B cell (primary cell): ENCODE results near the gene OR10A3. TPM values are rescaled to one million over a fixed set of nuclear protein-coding genes. Genes with fewer than 3 reads are reported as not detected.

Source experiments
- ATAC-seq: fragments of 200-7000 bp; cut with Tn5 transposase; one replicate; pipeline ENCODE4 v1.10.0; 2021; ENCODE audit warnings: low read depth, mild to moderate bottlenecking, moderate number of reproducible peaks, moderate library complexity
- CTCF ChIA-PET: fragments of 350-600 bp; sonication (Branson Sonifier 250); formaldehyde crosslinking; loops from one replicate; lab custom pipeline; 2021; ENCODE audit warnings: antibody characterized with exemption, inconsistent platforms; lab: Charles Lee
- POLR2A ChIA-PET: fragments of 350-600 bp; sonication (Branson Sonifier 250); formaldehyde crosslinking; loops from one replicate; lab custom pipeline; 2021; ENCODE audit warnings: antibody characterized with exemption; lab: Charles Lee
- DNase-seq: peaks from one replicate; pipeline ENCODE4 v3.0.0; 2013
- H2AFZ ChIP-seq: 2 replicates; pipeline ENCODE4 v1.6.1; 2012; ENCODE audit warnings: mild to moderate bottlenecking, low read depth, low read length; ENCODE audit not compliant: insufficient read depth, poor library complexity, severe bottlenecking
- H3K27ac ChIP-seq, 2 donors: 1 replicate in 1 of 2; 2 replicates in 1 of 2; pipeline ENCODE4 v1.5.1; 2012 to 2013; ENCODE audit warnings: low read length in 2 of 2, mild to moderate bottlenecking in 2 of 2, moderate library complexity in 1 of 2
- H3K27me3 ChIP-seq, 4 experiments: fragments of 200-600 bp in 1 of 4; sonication (generic) in 1 of 4; replicated peaks in 1 of 4; 1 replicate in 2 of 4; 2 replicates in 2 of 4; pipeline versions ENCODE4 v1.6.1 to v1.7.0; 2013 to 2016; ENCODE audit warnings: low read length in 3 of 4, mild to moderate bottlenecking in 2 of 4, mixed read lengths in 1 of 4, moderate library complexity in 1 of 4; ENCODE audit not compliant: insufficient read depth in 4 of 4, control insufficient read depth in 3 of 4; ENCODE audit errors: control extremely low read depth in 1 of 4
- H3K36me3 ChIP-seq, 2 experiments: replicated peaks in 1 of 2; 1 replicate in 1 of 2; 2 replicates in 1 of 2; pipeline versions ENCODE4 v1.6.1 to v1.7.1; 2013; ENCODE audit warnings: low read length in 1 of 2; ENCODE audit not compliant: insufficient read depth in 2 of 2, control insufficient read depth in 1 of 2; ENCODE audit errors: control extremely low read depth in 1 of 2, extremely low read depth in 1 of 2
- H3K4me1 ChIP-seq, 2 donors: fragments of 200-600 bp in 1 of 2; sonication (generic) in 1 of 2; 1 replicate in 1 of 2; 2 replicates in 1 of 2; pipeline versions ENCODE4 v1.5.1 to v1.6.1; 2013 to 2017; ENCODE audit warnings: low read length in 2 of 2; ENCODE audit not compliant: control insufficient read depth in 2 of 2, insufficient read depth in 2 of 2
- H3K4me2 ChIP-seq: replicated peaks from 2 replicates; pipeline ENCODE3; 2012; ENCODE audit warnings: mild to moderate bottlenecking, low read depth, low read length; ENCODE audit not compliant: poor library complexity, severe bottlenecking
- H3K4me3 ChIP-seq, 5 experiments: fragments of 200-600 bp in 1 of 5; sonication (generic) in 1 of 5; 1 replicate in 3 of 5; 2 replicates in 2 of 5; pipeline versions ENCODE4 v1.5.1 to v1.7.0; 2011 to 2016; ENCODE audit warnings: low read length in 4 of 5, mild to moderate bottlenecking in 4 of 5, low read depth in 2 of 5, control low read depth in 1 of 5, moderate library complexity in 1 of 5; ENCODE audit not compliant: insufficient read depth in 1 of 5; ENCODE audit errors: control extremely low read depth in 1 of 5, extremely low read depth in 1 of 5
- H3K79me2 ChIP-seq: fragments of 200-600 bp; sonication (generic); one replicate; pipeline ENCODE4 v1.6.0; 2016; ENCODE audit warnings: low read length; ENCODE audit not compliant: control insufficient read depth, insufficient read depth
- H3K9ac ChIP-seq: fragments of 200-600 bp; sonication (generic); 2 replicates; pipeline ENCODE4 v1.6.1; 2017; ENCODE audit warnings: mild to moderate bottlenecking, low read length, moderate library complexity
- H3K9me3 ChIP-seq, 3 donors: one replicate each; pipeline versions ENCODE4 v1.6.1 to v1.7.1; 2013; ENCODE audit warnings: low read length in 2 of 3; ENCODE audit not compliant: control insufficient read depth in 2 of 3, insufficient read depth in 1 of 3; ENCODE audit errors: control extremely low read depth in 1 of 3
- H4K20me1 ChIP-seq: 2 replicates; pipeline ENCODE4 v1.6.0; 2012; ENCODE audit warnings: mild to moderate bottlenecking, low read length; ENCODE audit not compliant: insufficient read depth, control insufficient read depth, poor library complexity, severe bottlenecking
- H3K27ac Mint-ChIP-seq: one replicate; pipeline ENCODE4 v1.8.0; 2021; ENCODE audit warnings: mixed read lengths
- H3K27me3 Mint-ChIP-seq: one replicate; pipeline ENCODE4 v1.8.0; 2021; ENCODE audit warnings: mixed read lengths
- H3K4me1 Mint-ChIP-seq: one replicate; pipeline ENCODE4 v1.8.0; 2021; ENCODE audit warnings: mixed read lengths
- H3K4me3 Mint-ChIP-seq: one replicate; pipeline ENCODE4 v1.8.0; 2021; ENCODE audit warnings: mixed read lengths
- H3K9me3 Mint-ChIP-seq: one replicate; pipeline ENCODE4 v1.8.0; 2022; ENCODE audit warnings: mixed read lengths; ENCODE audit not compliant: insufficient read depth
- EZH2 ChIP-seq: IDR thresholded peaks from 2 replicates; pipeline ENCODE4 v1.6.1; 2012; ENCODE audit warnings: borderline replicate concordance, low read depth, mild to moderate bottlenecking, moderate library complexity, low read length; ENCODE audit not compliant: insufficient read depth, poor library complexity, severe bottlenecking
- WGBS: methylation state at CpG from one replicate; pipeline ENCODE4 v1.1.5; 2013; ENCODE audit warnings: missing lambda C conversion rate; ENCODE audit not compliant: insufficient coverage; 5-methylcytosine and 5-hydroxymethylcytosine counted together
- intact Hi-C: fragments of 100-400 bp; cut with micrococcal nuclease; formaldehyde crosslinking; loops from one replicate; pipeline ENCODE4 v1.10.0; 2022
- polyA plus RNA-seq: library from polyadenylated mRNA; depleted of rRNA; stranded (reverse); fragments of >200 nt; gene quantifications from 2 replicates; pipeline ENCODE4 v1.2.3, GENCODE V29; 2012
- total RNA-seq, 2 donors: library from RNA; stranded (reverse); fragments of 120-200 nt in 1 of 2; gene quantifications; 1 replicate in 1 of 2; 2 replicates in 1 of 2; pipeline versions ENCODE4 v1.2.3 to v1.2.4, GENCODE V29; 2013 to 2022
- TF ChIP-seq, protein P1 (sequence below): fragments of 200-600 bp; IDR thresholded peaks from one replicate; pipeline ENCODE4 v1.8.0; 2022; ENCODE audit warnings: antibody characterized with exemption, mild to moderate bottlenecking

OR10A3 gene
- total and polyA plus RNA-seq, 2 donors (not counting 1 experiment from before 2014, with no cell fraction given): not detected

- no peaks in the 10 kb centered on the region for H3K27me3 ChIP-seq
- WGBS: 17% methylated on average over 1 of the region's 2 CpGs
- H3K9me3 Mint-ChIP-seq: no peaks in the 10 kb centered on the region
- H3K27me3 Mint-ChIP-seq: peaks cover 4% of the 10 kb centered on the region
- H3K4me1 ChIP-seq: peaks cover 20 to 25% of the 10 kb centered on the region in 2 donors
- no peak for TF ChIP-seq EZH2
- TF ChIP-seq, protein P1, sequence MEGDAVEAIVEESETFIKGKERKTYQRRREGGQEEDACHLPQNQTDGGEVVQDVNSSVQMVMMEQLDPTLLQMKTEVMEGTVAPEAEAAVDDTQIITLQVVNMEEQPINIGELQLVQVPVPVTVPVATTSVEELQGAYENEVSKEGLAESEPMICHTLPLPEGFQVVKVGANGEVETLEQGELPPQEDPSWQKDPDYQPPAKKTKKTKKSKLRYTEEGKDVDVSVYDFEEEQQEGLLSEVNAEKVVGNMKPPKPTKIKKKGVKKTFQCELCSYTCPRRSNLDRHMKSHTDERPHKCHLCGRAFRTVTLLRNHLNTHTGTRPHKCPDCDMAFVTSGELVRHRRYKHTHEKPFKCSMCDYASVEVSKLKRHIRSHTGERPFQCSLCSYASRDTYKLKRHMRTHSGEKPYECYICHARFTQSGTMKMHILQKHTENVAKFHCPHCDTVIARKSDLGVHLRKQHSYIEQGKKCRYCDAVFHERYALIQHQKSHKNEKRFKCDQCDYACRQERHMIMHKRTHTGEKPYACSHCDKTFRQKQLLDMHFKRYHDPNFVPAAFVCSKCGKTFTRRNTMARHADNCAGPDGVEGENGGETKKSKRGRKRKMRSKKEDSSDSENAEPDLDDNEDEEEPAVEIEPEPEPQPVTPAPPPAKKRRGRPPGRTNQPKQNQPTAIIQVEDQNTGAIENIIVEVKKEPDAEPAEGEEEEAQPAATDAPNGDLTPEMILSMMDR: peak; percentile 75
- ChIA-PET CTCF (interaction anchor here (1.6 to 2.0 kb wide), 3 partner anchors 18 to 206 kb away, joined by 3 to 15 read pairs (median 5); partner anchors contain the start of gene EIF3F), POLR2A (no interaction called here)
- no peak overlapping the region for H3K4me3 Mint-ChIP-seq
- no peak overlapping the region for H3K4me3 ChIP-seq
- H3K4me2 ChIP-seq: peak overlapping the region; percentile 25
- intact Hi-C loops: loop anchor here (1.0 to 10.0 kb wide), 2 partner anchors 94 to 312 kb away; partner anchors contain the start of gene EIF3F
- no peaks in the 10 kb centered on the region for H4K20me1 ChIP-seq
- ATAC-seq: peak; percentile 56
- peak overlapping the region; percentile 75 for H2AFZ ChIP-seq
- peak; percentile 52 for DNase-seq
- no peaks in the 10 kb centered on the region for H3K36me3 ChIP-seq
- H3K27ac ChIP-seq: no peak overlapping the region
- peaks cover 28% of the 10 kb centered on the region for H3K4me1 Mint-ChIP-seq
- no peaks in the 10 kb centered on the region for H3K79me2 ChIP-seq
- no peaks in the 10 kb centered on the region for H3K9me3 ChIP-seq
- H3K9ac ChIP-seq: peak overlapping the region; percentile 0
- no peak overlapping the region for H3K27ac Mint-ChIP-seq
Measured at GRCh38 chr11:7892840-7893254, 48.7 kb downstream of the OR10A3 start.

GRCh38 chr11:7892059-7892699, 49.3 kb downstream of the OR10A3 start:
- POLR2A ChIA-PET: no interaction called here
- Histone ChIP-seq H3K36me3 (no peaks in the 10 kb centered on the region), H3K9me3 (no peaks in the 10 kb centered on the region), H3K27ac (no peak overlapping the region), H4K20me1 (no peaks in the 10 kb centered on the region), H3K4me1 (peaks cover 20 to 25% of the 10 kb centered on the region in 2 donors), H3K4me2 (peak overlapping the region; percentile 25), H2AFZ (no peak overlapping the region), H3K4me3 (no peak overlapping the region), H3K79me2 (no peaks in the 10 kb centered on the region), H3K27me3 (no peaks in the 10 kb centered on the region), H3K9ac (peak overlapping the region; percentile 0)
- Mint-ChIP-seq H3K27ac (no peak overlapping the region), H3K4me1 (peaks cover 28% of the 10 kb centered on the region), H3K27me3 (peaks cover 4% of the 10 kb centered on the region), H3K4me3 (no peak overlapping the region), H3K9me3 (no peaks in the 10 kb centered on the region)
- no peak for TF ChIP-seq EZH2
- TF ChIP-seq, protein P1: no peak
- 65% methylated on average over 5 of the region's 6 CpGs for WGBS
- CTCF ChIA-PET: interaction anchor here (1.6 to 2.0 kb wide), 3 partner anchors 17 to 207 kb away, joined by 3 to 15 read pairs (median 5); partner anchors contain the start of gene EIF3F
- DNase-seq (peak; percentile 59), ATAC-seq (peak; percentile 68)
- intact Hi-C loops: loop anchor here (1.0 to 10.0 kb wide), 2 partner anchors 95 to 313 kb away; partner anchors contain the start of gene EIF3F
